C4-2B (cell line): ENCODE data around the gene PTPRN2.

Experiments used
- CTCF ChIP-seq: fragments of 450-650 bp; conservative IDR thresholded peaks from 2 replicates; pipeline ENCODE4 v1.5.1; 2017; ENCODE audit warnings: mild to moderate bottlenecking
- ZFX ChIP-seq: fragments of 450-650 bp; IDR thresholded peaks from 2 replicates; pipeline ENCODE4 v1.6.1; 2017

GRCh38 chr7:157997471-157997870 lies 590.2 kb downstream of the PTPRN2 start:
- TF ChIP-seq CTCF, result no peak
- no peak for TF ChIP-seq ZFX
